GM12892 (cell line): ENCODE data around the gene CTSF.

Source experiments
- POLR2AphosphoS5 ChIP-seq: IDR thresholded peaks from 2 replicates; pipeline ENCODE4 v1.6.1; 2011; ENCODE audit warnings: low read depth, low read length, control low read depth
- TAF1 ChIP-seq: IDR thresholded peaks from 2 replicates; pipeline ENCODE4 v1.6.1; 2011; ENCODE audit warnings: low read depth, mild to moderate bottlenecking, control low read depth, low read length, borderline replicate concordance

DNA sequence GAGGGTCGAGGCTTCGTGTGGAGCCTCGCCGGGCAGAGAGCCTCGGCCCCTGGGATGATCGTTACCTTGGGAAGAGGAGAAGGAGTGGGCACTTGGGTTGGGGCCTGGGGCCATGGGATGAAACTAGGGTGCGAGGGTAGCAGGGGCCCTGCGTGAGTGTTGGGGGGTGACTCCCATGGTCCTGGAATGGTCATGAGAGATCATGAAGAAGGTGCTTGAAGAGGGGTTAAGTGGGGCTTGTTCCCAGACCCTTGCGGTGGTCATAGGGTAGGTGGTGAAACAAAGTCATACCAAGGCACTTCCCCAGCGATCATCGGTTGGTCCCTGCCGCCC, 24.9 kb upstream of the CTSF start:
- TF ChIP-seq POLR2AphosphoS5 (no peak), TAF1 (no peak)
